DOHH2 (cell line): ENCODE results near the gene TNNI2.

Experiments
- EZH2phosphoT487 ChIP-seq: fragments of 200-600 bp; sonication (generic); IDR thresholded peaks from 2 replicates; pipeline ENCODE4 v1.6.1; 2017; ENCODE audit warnings: borderline replicate concordance, mild to moderate bottlenecking, antibody characterized with exemption, low read length, moderate library complexity, mixed read lengths
- TF ChIP-seq, protein P1 (sequence below): fragments of 200-600 bp; sonication (generic); IDR thresholded peaks from one replicate; pipeline ENCODE4 v1.5.1; 2014; ENCODE audit warnings: antibody characterized with exemption, mild to moderate bottlenecking, low read depth, low read length; ENCODE audit not compliant: poor library complexity, severe bottlenecking

DNA sequence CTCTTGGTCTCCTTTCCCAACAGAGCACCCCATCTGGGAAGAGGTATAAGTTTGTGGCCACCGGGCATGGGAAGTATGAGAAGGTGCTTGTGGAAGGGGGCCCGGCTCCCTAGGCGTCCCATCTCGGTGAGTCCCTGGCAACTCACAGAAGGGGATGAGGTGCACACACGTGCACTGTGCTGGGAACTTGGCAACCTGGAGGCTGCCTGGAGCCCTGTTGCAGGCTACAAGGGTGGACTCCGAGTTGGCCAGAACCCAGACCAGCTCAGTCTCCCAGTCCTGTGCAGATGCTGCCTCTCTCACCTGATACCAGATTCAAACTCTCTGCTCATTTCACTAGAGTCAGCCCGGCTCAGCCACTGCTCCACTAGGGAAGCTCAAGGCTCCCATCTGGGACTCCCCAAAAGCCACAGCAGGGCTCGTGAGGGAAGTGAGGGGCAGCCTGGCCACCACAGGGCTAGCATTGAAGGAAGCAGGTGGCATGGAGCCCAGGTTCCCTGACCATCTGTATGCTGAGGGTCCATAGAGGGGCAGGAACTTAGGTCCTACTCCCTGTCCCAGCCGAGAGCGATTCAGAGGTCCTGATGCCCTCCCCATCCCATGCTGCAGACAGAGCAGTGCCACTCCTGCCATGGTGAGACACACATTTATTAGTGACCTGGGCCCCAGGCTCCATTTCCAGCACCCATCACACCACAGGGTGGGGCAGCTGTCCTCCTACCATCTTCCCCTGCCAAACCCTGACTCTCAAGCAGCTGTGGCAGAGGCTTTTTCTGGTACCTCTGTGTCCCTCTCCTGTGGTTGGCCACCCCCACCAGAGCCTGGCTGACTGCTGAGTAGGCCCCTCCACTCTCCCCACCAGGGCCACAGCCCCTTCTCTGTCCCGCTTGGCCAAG is 48.9 kb downstream of the TNNI2 start:
- TF ChIP-seq, protein P1, sequence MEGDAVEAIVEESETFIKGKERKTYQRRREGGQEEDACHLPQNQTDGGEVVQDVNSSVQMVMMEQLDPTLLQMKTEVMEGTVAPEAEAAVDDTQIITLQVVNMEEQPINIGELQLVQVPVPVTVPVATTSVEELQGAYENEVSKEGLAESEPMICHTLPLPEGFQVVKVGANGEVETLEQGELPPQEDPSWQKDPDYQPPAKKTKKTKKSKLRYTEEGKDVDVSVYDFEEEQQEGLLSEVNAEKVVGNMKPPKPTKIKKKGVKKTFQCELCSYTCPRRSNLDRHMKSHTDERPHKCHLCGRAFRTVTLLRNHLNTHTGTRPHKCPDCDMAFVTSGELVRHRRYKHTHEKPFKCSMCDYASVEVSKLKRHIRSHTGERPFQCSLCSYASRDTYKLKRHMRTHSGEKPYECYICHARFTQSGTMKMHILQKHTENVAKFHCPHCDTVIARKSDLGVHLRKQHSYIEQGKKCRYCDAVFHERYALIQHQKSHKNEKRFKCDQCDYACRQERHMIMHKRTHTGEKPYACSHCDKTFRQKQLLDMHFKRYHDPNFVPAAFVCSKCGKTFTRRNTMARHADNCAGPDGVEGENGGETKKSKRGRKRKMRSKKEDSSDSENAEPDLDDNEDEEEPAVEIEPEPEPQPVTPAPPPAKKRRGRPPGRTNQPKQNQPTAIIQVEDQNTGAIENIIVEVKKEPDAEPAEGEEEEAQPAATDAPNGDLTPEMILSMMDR = no peak
- no peak for TF ChIP-seq EZH2phosphoT487
